Adipocyte (in vitro differentiated cells): ENCODE results near the gene RAP1GAP2.
"Not testable (repeated sequence)": the region's sequence is repeated elsewhere in the genome, so short reads cannot be mapped to it uniquely, and the experiment has no call there.

ENCODE experiments used
- DNase-seq: peaks from one replicate; pipeline ENCODE4 v3.0.0-alpha.2; 2015; ENCODE audit warnings: low read depth
- H3K27me3 ChIP-seq: replicated peaks from 2 replicates; pipeline ENCODE4 v1.7.0; 2013; ENCODE audit warnings: mild to moderate bottlenecking, low read length, moderate library complexity; ENCODE audit not compliant: control insufficient read depth, insufficient read depth
- H3K36me3 ChIP-seq: 2 replicates; pipeline ENCODE4 v1.7.0; 2013; ENCODE audit warnings: low read length, mild to moderate bottlenecking, moderate library complexity; ENCODE audit not compliant: control insufficient read depth, insufficient read depth, severe bottlenecking
- H3K4me1 ChIP-seq: 2 replicates; pipeline ENCODE4 v1.7.0; 2013; ENCODE audit warnings: mild to moderate bottlenecking, low read length, moderate library complexity; ENCODE audit not compliant: control insufficient read depth, insufficient read depth
- H3K4me3 ChIP-seq: 2 replicates; pipeline ENCODE4 v1.7.0; 2013; ENCODE audit warnings: mild to moderate bottlenecking, low read length, moderate library complexity
- H3K9ac ChIP-seq: 2 replicates; pipeline ENCODE4 v1.7.0; 2013; ENCODE audit warnings: mild to moderate bottlenecking, low read length, moderate library complexity
- H3K9me3 ChIP-seq: 2 replicates; pipeline ENCODE4 v1.7.0; 2013; ENCODE audit warnings: mild to moderate bottlenecking, low read length, moderate library complexity; ENCODE audit not compliant: control insufficient read depth

RAP1GAP2 gene

DNA sequence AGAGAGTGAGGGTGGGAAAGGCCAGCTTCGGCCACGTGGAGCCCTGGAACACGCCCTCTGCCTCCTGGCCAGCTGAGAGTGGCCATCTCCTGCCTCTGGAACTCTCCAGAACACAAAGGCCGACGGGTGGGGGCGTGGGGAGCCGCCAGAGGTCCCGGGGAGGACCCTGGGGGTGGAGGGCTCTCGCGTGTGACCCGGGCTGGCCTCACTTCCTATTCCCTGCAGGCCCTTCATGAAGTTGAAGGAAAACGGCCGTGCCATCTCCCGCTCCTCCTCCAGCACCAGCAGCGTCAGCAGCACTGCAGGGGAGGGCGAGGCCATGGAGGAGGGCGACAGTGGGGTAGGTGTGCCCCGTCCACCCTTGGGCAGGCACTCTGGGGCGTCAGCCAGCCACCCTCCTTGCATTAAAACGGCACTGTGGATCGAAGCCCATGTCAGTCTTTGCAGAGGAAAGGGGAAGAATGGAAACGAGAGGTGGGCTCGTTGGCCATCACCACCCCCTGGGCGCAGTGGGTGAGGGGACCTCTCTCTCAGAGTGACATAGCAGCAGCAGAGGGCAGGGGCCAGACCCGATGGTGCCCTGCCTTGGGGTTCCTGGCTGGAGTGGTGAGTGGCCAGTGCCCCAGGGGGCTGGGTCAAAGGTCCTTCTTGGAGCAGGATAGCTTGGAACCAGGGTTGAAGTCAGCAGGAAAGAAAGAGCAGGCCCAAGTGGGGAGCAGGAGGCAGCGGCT lies 230.1 kb downstream of the RAP1GAP2 start:
- DNase-seq: no peak

DNA sequence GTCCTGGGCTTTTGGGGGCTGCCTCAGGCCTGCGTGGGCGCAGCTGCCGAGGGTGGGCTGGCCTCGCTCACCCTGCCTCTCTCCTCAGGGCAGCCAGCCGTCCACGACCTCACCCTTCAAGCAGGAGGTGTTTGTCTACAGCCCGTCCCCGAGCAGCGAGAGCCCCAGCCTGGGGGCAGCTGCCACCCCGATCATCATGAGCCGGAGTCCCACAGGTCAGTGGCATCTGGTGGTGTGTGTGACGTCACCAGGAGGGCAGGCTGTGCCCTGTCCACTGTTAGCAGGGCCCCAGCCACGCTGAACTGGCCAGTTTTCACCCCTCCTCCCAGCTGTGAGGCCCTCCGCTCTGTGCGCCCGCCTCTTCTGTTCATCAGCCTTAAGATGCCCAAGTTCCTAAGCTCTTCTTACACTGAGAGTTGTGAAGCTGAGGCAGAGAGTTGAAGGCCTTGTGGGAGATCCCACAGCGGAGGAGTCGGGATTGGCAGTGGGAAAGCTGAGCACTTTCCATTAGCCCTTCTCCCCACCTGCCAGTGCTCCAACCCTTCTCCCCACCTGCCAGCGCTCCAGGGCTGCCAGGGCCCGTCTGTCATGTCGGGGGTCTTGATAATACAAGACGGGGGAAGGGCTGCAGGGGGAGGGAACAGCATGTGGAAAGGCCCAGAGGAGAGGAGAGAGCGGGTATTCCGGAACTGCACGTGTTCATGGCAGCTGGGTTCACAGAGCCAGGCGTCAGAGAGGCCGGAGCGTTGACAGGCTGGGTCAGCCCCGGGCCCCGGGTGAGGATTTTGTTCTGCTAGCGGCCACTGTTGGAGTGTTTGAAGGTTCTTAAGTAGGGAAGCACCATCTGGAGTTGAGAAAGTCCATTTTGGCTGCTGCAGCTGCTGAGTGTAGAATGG lies 230.9 kb downstream of the RAP1GAP2 start:
- H3K27me3 ChIP-seq: no peaks in the 10 kb centered on the region
- DNase-seq: no peak
- no peak overlapping the region for H3K4me3 ChIP-seq

More for the DNA sequence above, 230.1 kb downstream of the RAP1GAP2 start:
- peaks cover 29% of the 10 kb centered on the region for H3K9me3 ChIP-seq
- H3K4me3 ChIP-seq: no peak overlapping the region
- H3K4me1 ChIP-seq: peaks cover 3% of the 10 kb centered on the region
- no peaks in the 10 kb centered on the region for H3K27me3 ChIP-seq
- H3K9ac ChIP-seq: no peak overlapping the region
- H3K36me3 ChIP-seq: no peaks in the 10 kb centered on the region

DNA sequence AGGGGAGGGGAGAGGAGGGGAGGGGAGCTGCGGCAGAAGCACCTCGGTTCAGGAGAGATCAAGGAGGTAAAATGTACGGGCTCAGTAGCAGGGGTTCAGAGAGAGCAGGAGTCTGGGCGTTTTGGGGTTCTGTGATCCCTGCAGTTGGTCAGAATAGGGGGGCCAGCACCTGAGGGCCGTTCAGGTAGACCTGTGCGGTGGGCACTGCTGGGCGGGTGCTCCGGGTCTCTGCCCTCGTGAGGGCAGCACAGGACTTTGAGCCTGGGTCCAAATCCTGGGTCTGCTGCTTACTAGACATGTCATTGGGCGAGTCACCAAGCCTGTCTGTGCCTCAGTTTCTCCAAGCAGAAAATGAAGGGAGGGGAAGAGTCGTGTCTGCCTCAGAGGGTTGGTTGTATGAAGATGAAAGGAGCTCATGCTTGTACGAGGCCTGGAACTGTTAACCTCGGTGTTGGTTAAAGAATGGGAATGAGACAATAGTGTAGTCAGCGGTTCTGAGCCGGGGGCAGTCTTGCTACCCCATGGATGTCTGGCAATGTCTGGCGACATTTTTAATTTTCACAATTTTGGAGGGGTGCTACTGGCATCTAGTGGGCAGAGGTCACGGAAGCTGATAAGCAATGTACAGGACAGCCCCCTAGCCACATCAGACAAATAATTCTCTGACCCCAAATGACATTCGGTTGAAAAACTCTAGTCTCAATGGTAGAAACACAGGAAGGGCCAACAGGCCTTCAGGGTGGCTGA lies 231.7 kb downstream of the RAP1GAP2 start:
- H3K9me3 ChIP-seq: peaks cover 13% of the 10 kb centered on the region
- DNase-seq: no peak
- H3K9ac ChIP-seq: no peak overlapping the region
- peaks cover 3% of the 10 kb centered on the region for H3K4me1 ChIP-seq
- no peak overlapping the region for H3K4me3 ChIP-seq
- no peaks in the 10 kb centered on the region for H3K27me3 ChIP-seq
- H3K36me3 ChIP-seq: no peaks in the 10 kb centered on the region

More for the DNA sequence above, 230.9 kb downstream of the RAP1GAP2 start:
- no peak overlapping the region for H3K9ac ChIP-seq
- peaks cover 22% of the 10 kb centered on the region for H3K9me3 ChIP-seq
- H3K4me1 ChIP-seq: peaks cover 3% of the 10 kb centered on the region
- H3K36me3 ChIP-seq: no peaks in the 10 kb centered on the region

DNA sequence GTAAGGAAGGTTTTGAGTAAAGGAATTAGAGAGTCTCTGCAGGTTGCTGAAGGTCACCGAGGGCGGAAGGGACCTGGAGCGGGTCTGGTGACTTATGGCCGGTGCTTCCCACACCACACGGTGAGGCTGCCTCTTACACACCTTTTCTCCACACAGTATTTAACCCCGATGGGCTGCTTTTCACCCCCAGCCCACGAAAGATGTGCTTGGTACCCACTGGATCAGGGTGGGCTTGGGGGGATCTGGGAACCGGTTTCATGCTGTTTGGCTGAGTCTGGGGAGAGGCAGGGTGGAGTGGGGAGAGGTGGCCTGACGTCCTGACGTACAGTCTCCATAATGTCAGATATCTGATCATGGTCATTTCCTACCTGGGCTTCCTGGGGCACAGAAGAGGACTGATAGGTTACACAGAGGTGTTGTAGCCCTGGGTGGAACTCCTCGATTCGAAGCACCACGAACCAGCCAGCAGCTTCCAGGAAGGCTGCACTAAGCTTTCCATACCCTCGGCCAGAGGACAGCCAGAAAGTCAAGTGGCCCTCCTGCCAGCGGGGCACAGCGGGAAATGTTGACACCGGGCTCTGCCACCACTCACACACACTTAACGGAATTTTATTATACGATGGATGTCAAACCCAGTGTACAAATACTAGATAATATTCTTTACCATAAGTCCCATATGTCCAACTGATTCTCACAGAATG lies 233.1 kb downstream of the RAP1GAP2 start:
- Histone ChIP-seq H3K36me3 (no peaks in the 10 kb centered on the region), H3K9ac (no peak overlapping the region), H3K4me3 (no peak overlapping the region), H3K27me3 (no peaks in the 10 kb centered on the region), H3K9me3 (peaks cover 4% of the 10 kb centered on the region), H3K4me1 (peaks cover 3% of the 10 kb centered on the region)
- DNase-seq: no peak

DNA sequence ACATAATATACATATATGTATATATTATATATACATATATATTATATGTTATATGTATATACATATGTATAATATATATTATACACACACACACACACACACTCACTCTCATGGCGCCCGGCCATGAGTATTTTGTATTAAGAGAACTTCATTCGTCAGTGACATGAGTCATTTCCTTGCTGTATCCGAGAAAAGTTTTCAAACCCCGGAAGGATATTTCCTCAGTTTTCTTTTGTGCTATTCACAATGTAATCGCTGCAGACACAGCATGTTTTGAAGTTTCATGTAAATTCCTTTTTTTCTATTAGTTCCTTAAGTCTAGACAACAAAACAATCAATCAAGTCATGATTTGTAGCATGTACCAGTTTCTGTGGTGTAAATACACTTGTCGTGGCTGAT lies 233.9 kb downstream of the RAP1GAP2 start:
- H3K9ac ChIP-seq: no peak overlapping the region
- H3K36me3 ChIP-seq: no peaks in the 10 kb centered on the region
- H3K9me3 ChIP-seq: no peaks in the 10 kb centered on the region
- H3K4me3 ChIP-seq: no peak overlapping the region
- H3K4me1 ChIP-seq: peaks cover 3% of the 10 kb centered on the region
- DNase-seq: peak; percentile 1
- H3K27me3 ChIP-seq: no peaks in the 10 kb centered on the region

DNA sequence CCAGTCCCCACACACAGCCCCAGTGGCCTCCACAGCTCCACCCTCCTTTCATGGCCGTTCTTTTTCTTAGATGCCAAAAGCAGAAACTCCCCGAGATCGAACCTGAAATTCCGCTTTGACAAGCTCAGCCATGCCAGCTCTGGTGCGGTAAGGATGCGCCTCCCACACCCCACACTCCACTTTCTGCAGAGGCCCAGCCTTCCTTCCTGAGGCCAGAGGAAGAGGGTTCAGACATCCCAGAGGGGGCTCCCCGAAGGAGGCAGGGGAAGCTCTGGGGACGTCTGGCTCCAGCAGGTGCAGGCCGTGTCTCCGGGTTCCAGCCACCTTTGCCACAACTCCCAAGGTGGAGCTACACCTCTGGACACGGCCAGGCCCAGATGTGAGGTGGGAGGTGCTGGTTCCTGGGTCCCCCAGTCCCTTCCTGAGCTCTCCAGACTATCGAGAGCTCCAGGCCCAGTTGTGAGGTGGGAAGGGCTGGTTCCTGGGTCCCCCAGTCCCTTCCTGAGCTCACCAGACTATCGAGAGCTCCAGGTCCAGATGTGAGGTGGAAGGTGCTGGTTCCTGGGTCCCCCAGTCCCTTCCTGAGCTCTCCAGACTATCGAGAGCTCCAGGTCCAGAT lies 234.7 kb downstream of the RAP1GAP2 start:
- not testable (repeated sequence) for H3K4me1 ChIP-seq, H3K9me3 ChIP-seq, H3K27me3 ChIP-seq, H3K4me3 ChIP-seq, H3K9ac ChIP-seq, H3K36me3 ChIP-seq, DNase-seq

DNA sequence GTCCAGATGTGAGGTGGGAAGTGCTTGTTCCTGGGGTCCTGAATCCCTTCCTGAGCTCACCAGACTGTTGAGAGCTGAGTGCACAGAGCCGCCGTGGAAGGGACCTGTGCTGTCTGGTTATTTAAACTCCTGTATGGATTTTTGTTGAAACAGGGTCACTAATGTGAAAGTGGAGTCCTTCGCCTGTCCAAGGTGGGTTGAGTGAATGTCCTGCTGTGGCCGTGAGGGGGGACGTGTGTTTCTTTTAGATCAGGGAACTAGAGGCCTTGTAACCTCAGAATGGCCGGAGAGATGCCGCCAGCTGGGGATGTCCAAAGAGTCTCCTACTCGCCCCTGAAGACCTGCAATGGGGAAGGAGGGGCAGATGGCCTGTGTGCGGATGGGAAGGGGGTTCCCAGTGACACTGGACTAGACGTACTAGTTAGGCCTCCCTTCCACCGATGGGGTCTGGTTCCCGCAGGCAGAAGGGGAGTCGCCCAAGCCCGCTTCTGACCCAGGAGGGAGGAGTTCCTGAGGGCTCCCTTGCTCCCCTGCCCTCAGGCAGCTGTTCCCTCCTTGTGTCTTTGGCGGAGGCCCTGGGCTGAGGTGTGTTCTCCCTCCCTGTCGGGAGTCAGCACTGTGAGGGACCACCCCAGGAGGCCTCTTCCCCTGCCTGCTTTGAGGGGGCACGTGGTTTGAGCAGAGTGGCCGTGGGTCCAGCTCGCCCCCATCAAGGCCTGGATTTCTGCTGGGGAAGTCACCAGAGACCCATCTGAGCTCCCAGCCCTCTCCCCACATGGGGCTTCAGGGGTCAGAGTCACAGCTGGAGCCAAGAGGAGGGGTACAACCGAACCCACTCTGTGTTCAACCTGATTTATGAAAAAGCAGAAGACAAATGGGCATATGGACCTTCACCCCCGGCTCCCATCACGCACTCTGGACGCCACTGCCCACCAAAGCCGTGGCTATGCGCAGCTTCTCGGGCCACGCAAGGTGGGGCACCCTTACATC lies 236.3 kb downstream of the RAP1GAP2 start:
- DNase-seq: no peak
- Histone ChIP-seq H3K4me1 (peaks cover 3% of the 10 kb centered on the region), H3K36me3 (no peaks in the 10 kb centered on the region), H3K4me3 (no peak overlapping the region), H3K27me3 (peaks cover 3% of the 10 kb centered on the region), H3K9ac (no peak overlapping the region), H3K9me3 (no peaks in the 10 kb centered on the region)

DNA sequence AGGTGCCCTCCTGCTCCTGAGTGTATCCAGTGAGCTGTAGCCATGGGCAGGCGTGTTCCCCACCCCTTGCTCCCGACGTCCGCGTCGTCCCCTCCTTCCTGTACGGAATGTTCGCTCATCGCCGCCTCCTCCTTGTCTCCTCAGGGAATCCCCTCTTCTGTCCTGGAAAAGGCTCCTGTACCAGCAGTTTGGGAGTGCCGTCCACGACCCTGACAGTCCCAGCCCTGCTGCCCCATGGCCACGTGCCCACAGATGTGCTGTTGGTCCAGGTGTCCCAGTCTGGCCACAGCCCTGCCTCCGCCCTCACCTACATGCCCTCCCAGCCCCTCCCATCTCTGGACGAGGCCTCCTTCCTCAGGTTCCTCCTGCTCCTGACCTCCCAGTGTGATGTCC lies 237.0 kb downstream of the RAP1GAP2 start:
- H3K9me3 ChIP-seq: no peaks in the 10 kb centered on the region
- no peak overlapping the region for H3K9ac ChIP-seq
- no peak for DNase-seq
- peaks cover 3% of the 10 kb centered on the region for H3K27me3 ChIP-seq
- peaks cover 3% of the 10 kb centered on the region for H3K4me1 ChIP-seq
- no peak overlapping the region for H3K4me3 ChIP-seq
- no peaks in the 10 kb centered on the region for H3K36me3 ChIP-seq

DNA sequence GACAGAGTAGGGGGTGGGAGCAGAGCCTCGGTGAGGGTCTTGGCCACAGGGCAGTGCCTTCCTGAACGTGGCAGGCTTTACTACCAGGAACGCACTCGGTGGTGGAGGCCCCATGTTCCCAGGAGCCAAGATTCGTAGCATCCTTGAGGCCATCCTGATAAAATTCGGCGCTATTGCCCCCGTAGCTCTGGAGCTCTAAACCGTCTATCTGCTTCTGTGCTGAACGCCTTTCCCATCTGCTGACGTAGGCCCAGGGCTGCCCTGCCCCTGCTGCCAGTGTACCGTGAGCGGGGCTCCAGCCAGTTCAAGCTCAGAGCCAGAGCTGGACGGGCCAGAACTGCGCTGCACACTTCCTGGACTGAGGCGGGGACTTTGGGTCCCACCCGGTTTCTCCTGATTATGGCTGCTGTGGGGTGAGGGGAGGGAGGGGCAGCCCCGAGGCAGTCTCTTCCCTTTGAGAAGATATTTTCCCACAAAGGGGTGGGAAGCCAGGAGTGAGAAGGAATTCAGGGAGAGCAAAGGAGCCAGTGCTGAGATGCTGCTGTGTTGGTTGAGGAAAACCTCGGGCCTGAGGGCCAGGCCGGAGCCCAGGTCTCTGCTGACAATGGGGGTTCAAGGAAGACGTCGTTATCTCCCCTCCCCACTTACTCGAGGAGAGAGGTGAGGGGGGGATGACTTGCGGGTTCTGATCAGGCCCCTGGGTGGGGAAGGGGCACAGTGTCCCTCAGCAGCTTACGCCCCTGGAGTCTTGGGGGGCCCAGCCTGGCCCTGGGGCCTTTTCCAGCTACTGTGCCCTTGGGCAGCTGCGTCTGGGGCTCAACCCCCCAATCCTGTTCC lies 237.7 kb downstream of the RAP1GAP2 start:
- peaks cover 3% of the 10 kb centered on the region for H3K4me1 ChIP-seq
- no peak overlapping the region for H3K9ac ChIP-seq
- peaks cover 3% of the 10 kb centered on the region for H3K27me3 ChIP-seq
- no peaks in the 10 kb centered on the region for H3K36me3 ChIP-seq
- H3K4me3 ChIP-seq: no peak overlapping the region
- H3K9me3 ChIP-seq: no peaks in the 10 kb centered on the region
- no peak for DNase-seq
